D721Med (cell line): ENCODE results near the gene MYBPC3.

Experiments used
- DNase-seq: peaks from one replicate; pipeline ENCODE4 v3.0.0; 2011; ENCODE audit warnings: low spot score; ENCODE audit not compliant: insufficient read length
- FAIRE-seq: peaks from 2 replicates; lab custom pipeline; 2011; peaks lifted over from hg19 to GRCh38; lab: Jason Lieb, UNC
- TF ChIP-seq, protein P1 (sequence below): IDR thresholded peaks from 2 replicates; pipeline ENCODE4 v1.5.1; 2012; ENCODE audit warnings: mild to moderate bottlenecking, control low read depth; ENCODE audit not compliant: insufficient read depth; ENCODE audit errors: missing control alignments

The MYBPC3 gene

GRCh38 chr11:47391077-47391583 lies 38.6 kb upstream of the MYBPC3 start:
- DNase-seq (no peak), FAIRE-seq (no peak)
- TF ChIP-seq, protein P1, sequence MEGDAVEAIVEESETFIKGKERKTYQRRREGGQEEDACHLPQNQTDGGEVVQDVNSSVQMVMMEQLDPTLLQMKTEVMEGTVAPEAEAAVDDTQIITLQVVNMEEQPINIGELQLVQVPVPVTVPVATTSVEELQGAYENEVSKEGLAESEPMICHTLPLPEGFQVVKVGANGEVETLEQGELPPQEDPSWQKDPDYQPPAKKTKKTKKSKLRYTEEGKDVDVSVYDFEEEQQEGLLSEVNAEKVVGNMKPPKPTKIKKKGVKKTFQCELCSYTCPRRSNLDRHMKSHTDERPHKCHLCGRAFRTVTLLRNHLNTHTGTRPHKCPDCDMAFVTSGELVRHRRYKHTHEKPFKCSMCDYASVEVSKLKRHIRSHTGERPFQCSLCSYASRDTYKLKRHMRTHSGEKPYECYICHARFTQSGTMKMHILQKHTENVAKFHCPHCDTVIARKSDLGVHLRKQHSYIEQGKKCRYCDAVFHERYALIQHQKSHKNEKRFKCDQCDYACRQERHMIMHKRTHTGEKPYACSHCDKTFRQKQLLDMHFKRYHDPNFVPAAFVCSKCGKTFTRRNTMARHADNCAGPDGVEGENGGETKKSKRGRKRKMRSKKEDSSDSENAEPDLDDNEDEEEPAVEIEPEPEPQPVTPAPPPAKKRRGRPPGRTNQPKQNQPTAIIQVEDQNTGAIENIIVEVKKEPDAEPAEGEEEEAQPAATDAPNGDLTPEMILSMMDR, result no peak

- no peak for FAIRE-seq
- TF ChIP-seq, protein P1, result no peak
Measured at GRCh38 chr11:47390422-47390760, 37.9 kb upstream of the MYBPC3 start.

GRCh38 chr11:47389577-47390421 lies 37.3 kb upstream of the MYBPC3 start:
- TF ChIP-seq, protein P1, result no peak
- FAIRE-seq, result no peak
- no peak for DNase-seq

More at GRCh38 chr11:47390422-47390760, 37.9 kb upstream of the MYBPC3 start:
- DNase-seq, result no peak

DNA sequence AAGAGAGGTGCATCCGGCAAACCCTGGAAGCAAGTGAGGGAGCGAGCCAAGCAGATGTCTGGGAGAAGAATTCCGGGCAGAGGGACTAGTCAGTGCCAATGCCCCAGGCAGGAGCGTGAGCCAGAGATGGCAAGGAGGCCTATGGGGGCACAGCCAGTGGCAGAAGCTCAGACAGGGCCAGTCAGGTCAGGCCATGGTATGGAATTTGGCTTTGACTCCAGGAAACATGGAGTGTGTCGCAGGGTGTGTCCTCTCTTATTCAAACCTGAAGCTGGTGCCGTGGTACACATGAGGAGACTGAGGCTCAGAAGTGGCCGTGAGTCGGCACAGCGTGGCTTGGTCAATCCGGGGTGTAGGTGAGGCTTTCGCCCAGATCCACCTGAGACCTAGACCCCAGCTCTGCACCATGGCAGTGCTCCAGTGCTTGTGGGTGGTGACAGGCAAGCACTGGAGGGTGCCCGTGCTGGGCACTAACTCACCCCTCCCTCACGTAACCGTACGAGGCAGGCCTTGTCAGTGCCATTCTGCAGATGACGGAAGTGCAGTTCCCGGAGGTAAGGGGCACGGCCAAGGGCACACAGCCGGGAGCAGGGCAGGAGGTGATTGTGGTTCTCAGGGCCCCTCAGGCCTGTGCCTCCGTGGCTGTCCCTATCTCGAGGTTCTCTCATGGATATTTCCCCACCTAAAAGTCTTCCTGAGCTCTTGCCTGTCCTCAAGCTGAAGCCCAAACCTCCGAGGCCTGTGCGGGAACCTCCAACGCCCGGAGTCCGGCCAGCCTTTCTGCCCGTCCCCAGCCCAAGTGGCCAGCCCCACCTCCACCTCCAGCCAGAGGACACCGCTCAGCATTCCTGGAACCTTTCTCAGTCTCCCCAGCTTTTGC lies 36.4 kb upstream of the MYBPC3 start:
- TF ChIP-seq, protein P1, result no peak

GRCh38 chr11:47387944-47388696 lies 35.6 kb upstream of the MYBPC3 start:
- no peak for FAIRE-seq
- TF ChIP-seq, protein P1, result no peak
- DNase-seq, result no peak

More for the DNA sequence above, 36.4 kb upstream of the MYBPC3 start:
- DNase-seq (no peak), FAIRE-seq (no peak)

DNA sequence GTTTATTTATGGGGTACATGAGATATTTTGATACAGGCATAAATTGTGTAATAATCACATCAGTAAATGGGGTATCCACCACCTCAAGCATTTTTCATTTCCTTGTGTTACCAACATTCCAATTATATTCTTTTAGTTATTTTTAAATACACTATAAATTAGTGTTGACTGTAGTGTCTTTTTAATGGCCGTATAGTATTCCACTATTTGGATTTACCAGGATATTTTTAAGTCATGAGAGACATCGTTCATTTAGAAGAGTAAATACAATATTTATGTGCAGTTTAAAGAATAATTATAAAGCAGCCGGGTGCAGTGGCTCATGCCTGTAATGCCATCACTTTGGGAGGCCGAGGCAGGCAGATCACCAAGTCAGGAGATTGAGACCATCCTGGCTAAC lies 32.0 kb upstream of the MYBPC3 start:
- no peak for DNase-seq
- no peak for FAIRE-seq
- TF ChIP-seq, protein P1, result no peak
